Right lobe of liver (tissue), 4 donors: Measurements from ENCODE around the gene DNM1.

Source experiments
- CTCF ChIP-seq, 4 donors: fragments of 200-600 bp in 3 of 4; fragments of 450-650 bp in 1 of 4; IDR thresholded peaks; one replicate each; pipeline versions ENCODE4 v1.5.1 to v1.8.0; 2016 to 2022; ENCODE audit warnings: antibody characterized with exemption in 4 of 4, mild to moderate bottlenecking in 2 of 4
- POLR2A ChIP-seq: fragments of 450-650 bp; IDR thresholded peaks from one replicate; pipeline ENCODE4 v1.6.1; 2017; ENCODE audit warnings: antibody characterized with exemption, mild to moderate bottlenecking
- donor health status: DM: no; HTN: no; CAD: no.
- donor health status: DM: no; HTN: no; CAD: no.
- donor health status: DM: no; HTN: yes; CAD: no.

- TF ChIP-seq CTCF (IDR thresholded peaks at IDR 0.05), result no peak
- no peak for TF ChIP-seq POLR2A
Measured at GRCh38 chr9:128175726-128176125, 27.5 kb upstream of the DNM1 start.
